ENCODE data around the gene CELF1.

DNA sequence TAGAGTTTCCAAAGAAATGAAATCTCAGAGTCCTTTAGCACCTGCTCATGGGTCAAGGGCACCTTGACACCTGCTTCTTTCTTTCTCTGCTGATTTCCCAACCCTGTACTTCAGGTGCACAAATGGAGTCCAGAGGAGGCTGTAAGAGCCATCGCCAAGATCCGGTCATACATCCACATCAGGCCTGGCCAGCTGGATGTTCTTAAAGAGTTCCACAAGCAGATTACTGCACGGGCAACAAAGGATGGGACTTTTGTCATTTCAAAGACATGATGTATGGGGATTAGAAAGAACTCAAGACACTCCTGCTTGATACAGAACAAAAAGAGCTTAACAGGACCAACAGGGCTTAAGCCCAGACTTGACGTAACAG, 18.4 kb upstream of the CELF1 start:
- TF ChIP-seq, protein P1, sequence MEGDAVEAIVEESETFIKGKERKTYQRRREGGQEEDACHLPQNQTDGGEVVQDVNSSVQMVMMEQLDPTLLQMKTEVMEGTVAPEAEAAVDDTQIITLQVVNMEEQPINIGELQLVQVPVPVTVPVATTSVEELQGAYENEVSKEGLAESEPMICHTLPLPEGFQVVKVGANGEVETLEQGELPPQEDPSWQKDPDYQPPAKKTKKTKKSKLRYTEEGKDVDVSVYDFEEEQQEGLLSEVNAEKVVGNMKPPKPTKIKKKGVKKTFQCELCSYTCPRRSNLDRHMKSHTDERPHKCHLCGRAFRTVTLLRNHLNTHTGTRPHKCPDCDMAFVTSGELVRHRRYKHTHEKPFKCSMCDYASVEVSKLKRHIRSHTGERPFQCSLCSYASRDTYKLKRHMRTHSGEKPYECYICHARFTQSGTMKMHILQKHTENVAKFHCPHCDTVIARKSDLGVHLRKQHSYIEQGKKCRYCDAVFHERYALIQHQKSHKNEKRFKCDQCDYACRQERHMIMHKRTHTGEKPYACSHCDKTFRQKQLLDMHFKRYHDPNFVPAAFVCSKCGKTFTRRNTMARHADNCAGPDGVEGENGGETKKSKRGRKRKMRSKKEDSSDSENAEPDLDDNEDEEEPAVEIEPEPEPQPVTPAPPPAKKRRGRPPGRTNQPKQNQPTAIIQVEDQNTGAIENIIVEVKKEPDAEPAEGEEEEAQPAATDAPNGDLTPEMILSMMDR (IDR thresholded peaks at IDR 0.05) = no peak
- TF ChIP-seq POLR2A (IDR thresholded peaks at IDR 0.05) = no peak

Data from thyroid gland (tissue), 4 donors.